ENCODE data around the gene SSR2.

SSR2 gene

GRCh38 chr1:155974208-155975115, 46.3 kb downstream of the SSR2 start:
- no peak for DNase-seq (ENCODE audit: low read depth, low spot score)

- no peak for DNase-seq (ENCODE audit: low read depth, low spot score)
Observed at GRCh38 chr1:155973723-155974122, 47.0 kb downstream of the SSR2 start.

- no peak for DNase-seq (ENCODE audit: low read depth, low spot score)
Observed at GRCh38 chr1:155971910-155972809, 48.6 kb downstream of the SSR2 start.

GRCh38 chr1:155970531-155971167, 50.1 kb downstream of the SSR2 start:
- peak; percentile 40 for DNase-seq (ENCODE audit: low read depth, low spot score)

GRCh38 chr1:155969377-155969791, 51.4 kb downstream of the SSR2 start:
- no peak for DNase-seq (ENCODE audit: low read depth, low spot score)

GRCh38 chr1:155968670-155969069, 52.1 kb downstream of the SSR2 start:
- no peak for DNase-seq (ENCODE audit: low read depth, low spot score)

- DNase-seq (ENCODE audit: low read depth, low spot score): no peak
Observed at GRCh38 chr1:155968051-155968400, 52.7 kb downstream of the SSR2 start.

GRCh38 chr1:155967341-155968050, 53.3 kb downstream of the SSR2 start:
- DNase-seq (ENCODE audit: low read depth, low spot score): peak; percentile 30

GRCh38 chr1:155966750-155967149, 54.0 kb downstream of the SSR2 start:
- DNase-seq (ENCODE audit: low read depth, low spot score): no peak

GRCh38 chr1:155966135-155966534, 54.6 kb downstream of the SSR2 start:
- DNase-seq (ENCODE audit: low read depth, low spot score): no peak

- DNase-seq (ENCODE audit: low read depth, low spot score): no peak
Observed at GRCh38 chr1:155964193-155964592, 56.6 kb downstream of the SSR2 start.

- DNase-seq (ENCODE audit: low read depth, low spot score): no peak
Observed at GRCh38 chr1:155962599-155963211, 58.0 kb downstream of the SSR2 start.

- DNase-seq (ENCODE audit: low read depth, low spot score): peak; percentile 60
Observed at GRCh38 chr1:155961937-155962336, 58.8 kb downstream of the SSR2 start.

- no peak for DNase-seq (ENCODE audit: low read depth, low spot score)
Observed at GRCh38 chr1:155960081-155960745, 60.5 kb downstream of the SSR2 start.

All from ELF-1 (cell line).